Ishikawa (cell line): ENCODE results near the gene RPP30.

Source experiments
- CEBPB ChIP-seq: IDR thresholded peaks from 2 replicates; pipeline ENCODE4 v1.6.1; 2012
- CREB1 ChIP-seq: IDR thresholded peaks from 2 replicates; pipeline ENCODE4 v1.6.1; 2012; ENCODE audit warnings: low read depth
- EGR1 ChIP-seq: IDR thresholded peaks from 2 replicates; pipeline ENCODE4 v1.6.1; 2012
- EP300 ChIP-seq: IDR thresholded peaks from 2 replicates; pipeline ENCODE4 v1.6.1; 2012; ENCODE audit warnings: borderline replicate concordance
- FOXM1 ChIP-seq: IDR thresholded peaks from 2 replicates; pipeline ENCODE4 v1.6.1; 2012; ENCODE audit warnings: low read depth, borderline replicate concordance
- MAX ChIP-seq: IDR thresholded peaks from 2 replicates; pipeline ENCODE4 v1.6.1; 2012
- NFIC ChIP-seq: IDR thresholded peaks from 2 replicates; pipeline ENCODE4 v1.6.1; 2012
- RAD21 ChIP-seq: IDR thresholded peaks from 2 replicates; pipeline ENCODE4 v1.6.1; 2012; ENCODE audit warnings: low read depth
- REST ChIP-seq: IDR thresholded peaks from 2 replicates; pipeline ENCODE4 v1.6.1; 2012; ENCODE audit warnings: low read depth, mild to moderate bottlenecking
- TAF1 ChIP-seq: IDR thresholded peaks from 2 replicates; pipeline ENCODE4 v1.6.1; 2012; ENCODE audit warnings: low read depth, mild to moderate bottlenecking
- TCF12 ChIP-seq: IDR thresholded peaks from 2 replicates; pipeline ENCODE4 v1.6.1; 2012; ENCODE audit warnings: low read depth
- TEAD4 ChIP-seq: IDR thresholded peaks from 2 replicates; pipeline ENCODE4 v1.6.1; 2012
- YY1 ChIP-seq: IDR thresholded peaks from 2 replicates; pipeline ENCODE4 v1.6.1; 2012; ENCODE audit warnings: low read depth
- ZBTB7A ChIP-seq: IDR thresholded peaks from 2 replicates; pipeline ENCODE4 v1.6.1; 2012; ENCODE audit warnings: low read depth
- TF ChIP-seq, protein P1 (sequence below): IDR thresholded peaks from 2 replicates; pipeline ENCODE4 v1.6.1; 2012

The RPP30 gene

DNA sequence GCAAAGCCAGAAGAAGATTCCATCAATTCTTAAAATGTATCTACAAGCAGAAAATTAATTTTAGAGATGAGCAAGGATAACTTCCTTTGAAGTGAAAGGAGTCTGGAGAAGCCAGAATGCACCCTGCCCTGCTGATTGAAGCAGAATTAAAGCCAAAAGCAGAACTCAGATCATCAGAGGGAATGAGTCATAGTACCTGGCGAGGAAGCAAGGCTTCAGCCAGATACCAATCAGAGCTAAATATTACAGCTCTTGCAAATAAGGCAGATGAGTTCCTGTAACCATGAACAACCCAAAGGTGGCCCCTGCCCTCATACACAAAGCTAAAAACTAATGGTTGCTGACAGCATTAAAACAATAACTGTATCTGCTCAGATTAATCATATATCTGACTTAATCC, 24.3 kb upstream of the RPP30 start:
- TF ChIP-seq RAD21, result no peak
- TF ChIP-seq EP300, result no peak
- no peak for TF ChIP-seq TEAD4
- TF ChIP-seq FOXM1, result no peak
- no peak for TF ChIP-seq TAF1
- no peak for TF ChIP-seq CEBPB
- no peak for TF ChIP-seq YY1
- no peak for TF ChIP-seq EGR1
- no peak for TF ChIP-seq MAX
- no peak for TF ChIP-seq ZBTB7A
- TF ChIP-seq CREB1, result no peak
- TF ChIP-seq REST, result no peak
- TF ChIP-seq, protein P1, sequence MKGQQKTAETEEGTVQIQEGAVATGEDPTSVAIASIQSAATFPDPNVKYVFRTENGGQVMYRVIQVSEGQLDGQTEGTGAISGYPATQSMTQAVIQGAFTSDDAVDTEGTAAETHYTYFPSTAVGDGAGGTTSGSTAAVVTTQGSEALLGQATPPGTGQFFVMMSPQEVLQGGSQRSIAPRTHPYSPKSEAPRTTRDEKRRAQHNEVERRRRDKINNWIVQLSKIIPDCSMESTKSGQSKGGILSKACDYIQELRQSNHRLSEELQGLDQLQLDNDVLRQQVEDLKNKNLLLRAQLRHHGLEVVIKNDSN, result no peak
- no peak for TF ChIP-seq TCF12

DNA sequence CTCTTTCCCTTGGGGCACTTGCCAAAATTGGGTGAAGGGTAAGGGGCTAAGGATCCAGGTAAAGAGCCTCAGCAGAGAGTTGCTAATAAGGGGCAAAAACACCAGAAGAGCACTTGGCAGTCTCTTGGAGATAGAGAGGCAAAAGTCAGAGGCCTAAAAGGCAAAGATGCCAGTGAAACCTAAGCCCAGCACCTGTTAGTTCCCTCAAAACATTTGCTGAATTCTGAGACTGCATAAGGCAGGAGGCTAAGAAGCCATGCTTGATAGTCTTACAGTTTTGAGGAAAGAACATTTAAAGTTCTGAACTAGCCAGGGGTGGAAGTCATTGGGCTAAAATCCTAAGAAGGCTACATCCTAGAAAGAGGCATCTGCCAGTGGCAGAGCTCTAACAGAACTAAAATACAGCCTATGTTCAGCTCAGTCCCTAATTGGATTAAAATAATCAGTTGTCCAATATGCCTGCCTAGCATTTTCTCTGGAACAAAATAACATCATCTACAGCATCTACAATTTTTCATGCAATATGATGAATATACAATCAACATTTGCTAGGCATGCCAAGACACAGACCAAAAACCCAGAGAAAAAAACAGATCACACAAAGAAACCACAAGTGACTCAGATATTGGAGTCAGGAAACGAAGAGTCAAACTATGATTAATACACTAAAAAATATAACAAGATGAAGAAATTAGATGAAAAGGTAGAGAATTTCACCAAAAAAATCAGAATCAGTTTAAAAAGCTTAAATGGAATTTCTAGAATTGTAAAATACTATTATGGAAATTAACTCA, 21.6 kb upstream of the RPP30 start:
- TF ChIP-seq TEAD4, result no peak
- no peak for TF ChIP-seq EP300

DNA sequence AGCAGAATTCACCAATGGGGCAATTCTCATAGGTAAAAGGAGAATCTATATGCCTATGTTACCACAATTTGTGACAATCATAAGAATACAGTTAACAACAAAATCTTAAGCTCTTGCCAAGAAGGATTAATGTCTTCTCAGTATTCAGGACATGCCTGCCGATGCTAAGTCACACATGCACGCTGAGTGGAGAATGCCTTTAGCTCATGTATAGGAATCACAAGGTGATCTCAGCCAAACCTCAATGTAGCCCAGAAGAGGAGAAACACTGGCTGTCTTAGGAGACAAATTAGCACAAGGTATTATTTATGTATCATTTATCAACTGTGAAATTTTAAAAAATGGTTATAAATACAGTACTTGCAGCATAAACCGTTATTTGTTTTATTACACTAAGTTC, 16.6 kb upstream of the RPP30 start:
- TF ChIP-seq, protein P1, result no peak
- TF ChIP-seq EGR1 (no peak), EP300 (no peak), ZBTB7A (no peak), CEBPB (no peak), MAX (no peak), TAF1 (no peak), NFIC (no peak), TEAD4 (no peak), TCF12 (no peak), FOXM1 (no peak), REST (no peak), RAD21 (no peak), CREB1 (no peak), YY1 (no peak)

- no peak for TF ChIP-seq TCF12
- TF ChIP-seq MAX, result no peak
- TF ChIP-seq FOXM1, result no peak
- no peak for TF ChIP-seq CREB1
- TF ChIP-seq EP300, result no peak
- no peak for TF ChIP-seq YY1
- TF ChIP-seq, protein P1, result no peak
- no peak for TF ChIP-seq EGR1
- no peak for TF ChIP-seq CEBPB
- TF ChIP-seq TEAD4, result no peak
Observed at GRCh38 chr10:90856261-90856660, 15.5 kb upstream of the RPP30 start.

GRCh38 chr10:90856964-90857634, 14.7 kb upstream of the RPP30 start:
- TF ChIP-seq MAX (no peak), CEBPB (no peak)
- TF ChIP-seq, protein P1, result no peak
